OCI-LY1 (cell line): Measurements from ENCODE around the gene UGT2A1.

Experiments
- H2AFZ ChIP-seq: fragments of 200-600 bp; sonication (generic), shearing (Covaris generic); 2 replicates; pipeline ENCODE4 v1.6.0; 2014; ENCODE audit warnings: antibody characterized with exemption, mild to moderate bottlenecking, low read length
- H3F3A ChIP-seq: fragments of 200-600 bp; sonication (generic), shearing (Covaris generic); 2 replicates; pipeline ENCODE4 v1.6.0; 2014; ENCODE audit warnings: mild to moderate bottlenecking, antibody characterized with exemption, low read length, moderate library complexity; ENCODE audit not compliant: insufficient read depth
- H3K27ac ChIP-seq: fragments of 200-600 bp; sonication (generic); 2 replicates; pipeline ENCODE4 v1.5.1; 2014; ENCODE audit warnings: low read length, mixed run types, mild to moderate bottlenecking, low read depth; ENCODE audit not compliant: poor library complexity, severe bottlenecking
- H3K27me3 ChIP-seq: fragments of 200-600 bp; sonication (generic); 2 replicates; pipeline ENCODE4 v1.6.0; 2014; ENCODE audit warnings: antibody characterized with exemption, mild to moderate bottlenecking, low read length, moderate library complexity; ENCODE audit not compliant: insufficient read depth
- H3K36me3 ChIP-seq: fragments of 200-600 bp; sonication (generic); 2 replicates; pipeline ENCODE4 v1.6.1; 2014; ENCODE audit warnings: mild to moderate bottlenecking, antibody characterized with exemption, low read length, moderate library complexity, mixed read lengths; ENCODE audit not compliant: insufficient read depth
- H3K4me1 ChIP-seq: fragments of 200-600 bp; sonication (generic); 2 replicates; pipeline ENCODE4 v1.5.1; 2014; ENCODE audit warnings: mild to moderate bottlenecking, low read length, moderate library complexity; ENCODE audit not compliant: insufficient read depth, severe bottlenecking
- H3K4me2 ChIP-seq: fragments of 200-600 bp; sonication (generic), shearing (Covaris generic); 2 replicates; pipeline ENCODE4 v1.6.1; 2014; ENCODE audit warnings: low read length
- H3K4me3 ChIP-seq: fragments of 200-600 bp; sonication (generic); 2 replicates; pipeline ENCODE4 v1.5.1; 2014; ENCODE audit warnings: low read length, low read depth, mild to moderate bottlenecking, mixed read lengths; ENCODE audit not compliant: poor library complexity, severe bottlenecking
- H3K79me2 ChIP-seq: fragments of 200-600 bp; shearing (Covaris generic); 2 replicates; pipeline ENCODE4 v1.6.1; 2016; ENCODE audit warnings: mixed run types, low read length, mixed read lengths; ENCODE audit not compliant: insufficient read depth
- H3K9ac ChIP-seq: fragments of 200-600 bp; sonication (generic), shearing (Covaris generic); 2 replicates; pipeline ENCODE4 v1.6.1; 2014; ENCODE audit warnings: mild to moderate bottlenecking, low read length, mixed read lengths
- H3K9me2 ChIP-seq: fragments of 200-600 bp; sonication (generic), shearing (Covaris generic); 2 replicates; pipeline ENCODE4 v1.6.1; 2014; ENCODE audit warnings: low read depth, mild to moderate bottlenecking, low read length, mixed read lengths
- H3K9me3 ChIP-seq: fragments of 200-600 bp; shearing (Covaris generic); 2 replicates; pipeline ENCODE4 v1.6.1; 2014; ENCODE audit warnings: low read length, mixed read lengths
- H4K20me1 ChIP-seq: fragments of 200-600 bp; sonication (generic), shearing (Covaris generic); 2 replicates; pipeline ENCODE4 v1.6.0; 2016; ENCODE audit warnings: mild to moderate bottlenecking, low read length; ENCODE audit not compliant: insufficient read depth
- CTCF ChIP-seq: fragments of 200-600 bp; sonication (generic), shearing (Covaris generic); IDR thresholded peaks from 2 replicates; pipeline ENCODE4 v1.5.1; 2017; ENCODE audit warnings: mild to moderate bottlenecking, antibody characterized with exemption, low read length, moderate library complexity, mixed read lengths
- EZH2 ChIP-seq: fragments of 200-600 bp; sonication (generic), shearing (Covaris generic); IDR thresholded peaks from 2 replicates; pipeline ENCODE4 v1.8.0; 2017; ENCODE audit warnings: borderline replicate concordance, mixed run types, mild to moderate bottlenecking, antibody characterized with exemption, low read length, moderate library complexity, mixed read lengths

The UGT2A1 gene

DNA sequence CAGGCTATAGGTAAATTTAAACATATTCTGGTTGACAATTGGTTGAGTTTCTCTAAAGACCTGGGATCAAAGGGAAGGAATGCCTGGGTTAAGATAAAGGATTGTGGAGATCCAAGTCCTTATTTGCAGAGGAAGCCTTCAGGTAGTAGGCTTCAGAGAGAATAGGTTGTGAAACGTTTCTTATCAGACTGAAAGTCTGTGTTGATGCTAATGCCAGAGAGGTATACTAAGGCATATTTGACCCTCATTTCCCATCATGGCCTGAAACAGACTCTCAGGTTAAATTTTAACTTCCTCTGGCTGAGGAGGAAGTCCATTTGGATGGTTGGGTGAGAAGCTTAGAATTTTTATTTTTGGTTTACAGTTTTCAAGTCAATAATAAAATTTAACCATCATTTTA is 61.7 kb downstream of the UGT2A1 start:
- H3K9ac ChIP-seq: no peak overlapping the region
- H3K4me1 ChIP-seq: no peaks in the 10 kb centered on the region
- no peak overlapping the region for H3K4me3 ChIP-seq
- no peaks in the 10 kb centered on the region for H3F3A ChIP-seq
- no peaks in the 10 kb centered on the region for H4K20me1 ChIP-seq
- H3K27me3 ChIP-seq: no peaks in the 10 kb centered on the region
- H3K79me2 ChIP-seq: no peaks in the 10 kb centered on the region
- no peaks in the 10 kb centered on the region for H3K9me3 ChIP-seq
- no peak for TF ChIP-seq CTCF
- no peaks in the 10 kb centered on the region for H3K9me2 ChIP-seq
- no peak overlapping the region for H2AFZ ChIP-seq
- H3K27ac ChIP-seq: no peak overlapping the region
- no peak overlapping the region for H3K4me2 ChIP-seq
- no peaks in the 10 kb centered on the region for H3K36me3 ChIP-seq

DNA sequence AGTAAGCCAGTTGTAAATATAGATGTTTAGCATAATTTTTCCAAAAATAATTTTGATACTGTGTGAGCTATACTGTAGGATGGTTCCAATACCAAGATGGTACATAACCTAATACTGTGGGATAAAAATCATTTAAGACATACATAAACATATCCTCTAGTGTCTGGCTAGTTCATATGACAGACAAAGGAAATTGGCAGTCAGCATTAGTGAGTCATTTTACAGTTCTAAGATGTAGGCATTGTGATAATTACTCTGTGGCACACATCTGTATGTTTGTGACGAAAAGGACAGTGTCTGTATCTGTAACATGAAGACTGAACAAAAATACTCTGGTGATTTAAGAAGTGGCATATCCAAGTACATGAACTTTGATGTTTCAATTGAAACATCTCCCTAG is 63.2 kb downstream of the UGT2A1 start:
- no peaks in the 10 kb centered on the region for H3F3A ChIP-seq
- TF ChIP-seq CTCF: no peak
- no peak for TF ChIP-seq EZH2
- no peaks in the 10 kb centered on the region for H3K27me3 ChIP-seq
- no peaks in the 10 kb centered on the region for H3K4me1 ChIP-seq
- no peak overlapping the region for H2AFZ ChIP-seq
- H3K79me2 ChIP-seq: no peaks in the 10 kb centered on the region
- no peaks in the 10 kb centered on the region for H4K20me1 ChIP-seq
- no peak overlapping the region for H3K4me2 ChIP-seq
- H3K27ac ChIP-seq: no peak overlapping the region
- H3K9me2 ChIP-seq: no peaks in the 10 kb centered on the region
- H3K4me3 ChIP-seq: no peak overlapping the region
- H3K36me3 ChIP-seq: no peaks in the 10 kb centered on the region
- no peak overlapping the region for H3K9ac ChIP-seq
- no peaks in the 10 kb centered on the region for H3K9me3 ChIP-seq

DNA sequence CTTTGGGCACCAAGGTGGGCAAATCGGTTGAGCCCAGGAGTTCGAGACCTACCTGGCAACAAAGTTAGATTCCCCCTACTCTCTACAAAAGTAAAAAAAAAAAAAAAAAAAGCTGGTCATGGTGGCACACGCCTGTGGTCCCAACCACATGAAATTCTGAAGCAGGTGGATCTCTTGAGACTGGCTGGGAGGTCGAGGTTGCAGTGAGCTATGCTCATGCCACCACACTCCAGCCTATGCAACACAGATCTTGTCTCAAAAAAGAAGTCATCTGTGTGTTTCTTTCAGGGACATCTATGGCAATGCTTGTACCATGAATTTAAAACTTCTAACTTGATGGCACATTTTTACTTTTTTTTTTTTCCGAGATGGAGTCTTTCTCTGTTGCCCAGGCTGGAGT is 68.9 kb downstream of the UGT2A1 start:
- Histone ChIP-seq H3K4me1 (no peaks in the 10 kb centered on the region), H3K27me3 (no peaks in the 10 kb centered on the region), H3K27ac (no peak overlapping the region), H3K79me2 (no peaks in the 10 kb centered on the region), H2AFZ (no peak overlapping the region), H3F3A (no peaks in the 10 kb centered on the region), H3K9me2 (no peaks in the 10 kb centered on the region), H3K9me3 (no peaks in the 10 kb centered on the region), H3K36me3 (no peaks in the 10 kb centered on the region), H3K4me2 (no peak overlapping the region), H4K20me1 (no peaks in the 10 kb centered on the region), H3K9ac (no peak overlapping the region), H3K4me3 (no peak overlapping the region)
- TF ChIP-seq EZH2 (no peak), CTCF (no peak)
